H1 (cell line): ENCODE data around the gene KISS1R. TPM values are rescaled to one million over a fixed set of nuclear protein-coding genes. Genes with fewer than 3 reads are reported as not detected.
A peak's percentile ranks its signal among the peaks of the same experiment; 100 is the strongest.

ENCODE experiments used
- CTCF ChIA-PET: fragments of 300-600 bp; sonication (Branson Sonifier 250); formaldehyde crosslinking; loops from one replicate; lab custom pipeline; 2021; ENCODE audit not compliant: partially characterized antibody; lab: Charles Lee
- POLR2A ChIA-PET: fragments of 300-600 bp; sonication (Branson Sonifier 250); formaldehyde crosslinking; loops from one replicate; lab custom pipeline; 2021; ENCODE audit warnings: inconsistent platforms; ENCODE audit not compliant: partially characterized antibody; lab: Charles Lee
- DNase-seq, 2 experiments: peaks; one replicate each; pipeline versions ENCODE4 v3.0.0 to v3.0.0-alpha.2; 2010 to 2022; ENCODE audit warnings: low spot score in 2 of 2, low read depth in 1 of 2, mixed read lengths in 1 of 2
- FAIRE-seq: peaks from 2 replicates; lab custom pipeline; 2011; peaks lifted over from hg19 to GRCh38; lab: Jason Lieb, UNC
- H2AFZ ChIP-seq: 2 replicates; pipeline ENCODE4 v1.8.1; 2012; ENCODE audit warnings: low read length, inconsistent platforms
- H2AK5ac ChIP-seq: 2 replicates; pipeline ENCODE4 v1.6.1; 2013; ENCODE audit warnings: low read depth, low read length
- H2BK120ac ChIP-seq: replicated peaks from 2 replicates; pipeline ENCODE3; 2013; ENCODE audit warnings: low read depth, low read length, inconsistent platforms
- H2BK12ac ChIP-seq: 2 replicates; pipeline ENCODE4 v1.6.1; 2013; ENCODE audit warnings: low read depth, low read length
- H2BK15ac ChIP-seq: 2 replicates; pipeline ENCODE4 v1.6.1; 2013; ENCODE audit warnings: low read length
- H2BK20ac ChIP-seq: 2 replicates; pipeline ENCODE4 v1.6.1; 2013; ENCODE audit warnings: low read length
- H2BK5ac ChIP-seq: 2 replicates; pipeline ENCODE4 v1.6.1; 2013; ENCODE audit warnings: low read depth, low read length
- H3K14ac ChIP-seq: 2 replicates; pipeline ENCODE4 v1.6.1; 2013; ENCODE audit warnings: inconsistent platforms; ENCODE audit not compliant: insufficient read length
- H3K18ac ChIP-seq: 2 replicates; pipeline ENCODE4 v1.6.1; 2013; ENCODE audit warnings: low read length; ENCODE audit errors: extremely low read depth
- H3K23ac ChIP-seq: 2 replicates; pipeline ENCODE4 v1.6.1; 2013; ENCODE audit warnings: inconsistent platforms; ENCODE audit not compliant: insufficient read length
- H3K23me2 ChIP-seq: 2 replicates; pipeline ENCODE4 v1.6.1; 2013; ENCODE audit warnings: low read depth, low read length
- H3K27ac ChIP-seq: 2 replicates; pipeline ENCODE4 v1.6.1; 2011; ENCODE audit warnings: low read depth, low read length, inconsistent platforms
- H3K27me3 ChIP-seq, 4 experiments: replicated peaks in 1 of 4; 1 replicate in 1 of 4; 2 replicates in 3 of 4; pipeline versions ENCODE4 v1.6.1 to v1.8.1; 2011 to 2013; ENCODE audit warnings: low read length in 3 of 4, mild to moderate bottlenecking in 3 of 4, inconsistent platforms in 2 of 4, mixed read lengths in 2 of 4, moderate library complexity in 1 of 4; ENCODE audit not compliant: control insufficient read depth in 3 of 4, insufficient read depth in 3 of 4; ENCODE audit errors: extremely low read depth in 1 of 4
- H3K36me3 ChIP-seq, 4 experiments: 2 replicates each; pipeline versions ENCODE4 v1.6.1 to v1.8.1; 2011 to 2013; ENCODE audit warnings: mild to moderate bottlenecking in 4 of 4, low read length in 3 of 4, moderate library complexity in 2 of 4, control low read depth in 1 of 4, inconsistent platforms in 1 of 4; ENCODE audit not compliant: insufficient read depth in 4 of 4, control insufficient read depth in 2 of 4
- H3K4ac ChIP-seq: replicated peaks from 2 replicates; pipeline ENCODE3; 2013; ENCODE audit warnings: low read length, low read depth, mixed read lengths, inconsistent platforms; ENCODE audit not compliant: insufficient read length
- H3K4me1 ChIP-seq, 4 experiments: replicated peaks in 1 of 4; 1 replicate in 1 of 4; 2 replicates in 3 of 4; pipeline versions ENCODE4 v1.6.1 to v1.8.1; 2011 to 2013; ENCODE audit warnings: low read length in 3 of 4, inconsistent platforms in 2 of 4, mixed read lengths in 1 of 4; ENCODE audit not compliant: insufficient read depth in 4 of 4, control insufficient read depth in 3 of 4
- H3K4me2 ChIP-seq, 2 experiments: 2 replicates each; pipeline versions ENCODE4 v1.6.1 to v1.8.1; 2011 to 2013; ENCODE audit warnings: low read depth in 2 of 2, low read length in 2 of 2, control low read depth in 1 of 2, inconsistent platforms in 1 of 2, mild to moderate bottlenecking in 1 of 2; ENCODE audit not compliant: insufficient read depth in 1 of 2
- H3K4me3 ChIP-seq, 4 experiments: fragments of 200-600, 300-600 bp in 1 of 4; sonication (generic), shearing (Covaris generic), sonication (Bioruptor Twin) in 1 of 4; 2 replicates each; pipeline versions ENCODE4 v1.5.1 to v1.8.1; 2011 to 2016; ENCODE audit warnings: low read length in 4 of 4, low read depth in 3 of 4, control low read depth in 2 of 4, inconsistent platforms in 2 of 4, mild to moderate bottlenecking in 2 of 4, mixed read lengths in 1 of 4, moderate library complexity in 1 of 4; ENCODE audit not compliant: insufficient read depth in 2 of 4; ENCODE audit errors: extremely low read depth in 1 of 4
- H3K56ac ChIP-seq: replicated peaks from 2 replicates; pipeline ENCODE3; 2013; ENCODE audit warnings: low read depth, mild to moderate bottlenecking, mixed read lengths, low read length, inconsistent platforms; ENCODE audit not compliant: insufficient read length
- H3K79me1 ChIP-seq: 2 replicates; pipeline ENCODE4 v1.6.1; 2013; ENCODE audit warnings: low read depth, low read length, control low read depth
- H3K79me2 ChIP-seq, 2 experiments: 2 replicates each; pipeline versions ENCODE4 v1.6.1 to v1.8.1; 2012 to 2013; ENCODE audit warnings: low read length in 2 of 2, mild to moderate bottlenecking in 2 of 2, inconsistent platforms in 1 of 2; ENCODE audit not compliant: insufficient read depth in 2 of 2, control insufficient read depth in 1 of 2
- H3K9ac ChIP-seq, 4 experiments: replicated peaks in 1 of 4; 1 replicate in 1 of 4; 2 replicates in 3 of 4; pipeline versions ENCODE4 v1.6.1 to v1.8.1; 2011 to 2013; ENCODE audit warnings: low read depth in 3 of 4, low read length in 3 of 4, control low read depth in 2 of 4, mild to moderate bottlenecking in 2 of 4, moderate library complexity in 2 of 4, inconsistent platforms in 1 of 4; ENCODE audit errors: extremely low read depth in 1 of 4
- H3K9me3 ChIP-seq, 2 experiments: 2 replicates each; pipeline versions ENCODE4 v1.6.1 to v1.8.1; 2012 to 2013; ENCODE audit warnings: mild to moderate bottlenecking in 2 of 2, moderate library complexity in 2 of 2, control low read depth in 1 of 2, inconsistent platforms in 1 of 2, low read depth in 1 of 2, low read length in 1 of 2, mixed read lengths in 1 of 2; ENCODE audit not compliant: insufficient read depth in 2 of 2
- H4K20me1 ChIP-seq, 2 experiments: replicated peaks in 1 of 2; 2 replicates each; pipeline versions ENCODE3 to v1.8.1; 2011 to 2013; ENCODE audit warnings: inconsistent platforms in 2 of 2, low read length in 2 of 2, mild to moderate bottlenecking in 1 of 2; ENCODE audit not compliant: insufficient read depth in 2 of 2, control insufficient read depth in 1 of 2
- H4K5ac ChIP-seq: 2 replicates; pipeline ENCODE4 v1.6.1; 2013; ENCODE audit warnings: low read length, low read depth, mixed read lengths, inconsistent platforms; ENCODE audit not compliant: insufficient read length
- H4K8ac ChIP-seq: 2 replicates; pipeline ENCODE4 v1.8.0; 2013; ENCODE audit warnings: mild to moderate bottlenecking, moderate library complexity, low read length, inconsistent platforms; ENCODE audit not compliant: insufficient read depth; ENCODE audit errors: extremely low read depth
- H4K91ac ChIP-seq: replicated peaks from 2 replicates; pipeline ENCODE3; 2013; ENCODE audit warnings: low read length, mixed read lengths, inconsistent platforms; ENCODE audit not compliant: insufficient read length
- ASH2L ChIP-seq: fragments of 200-600, 300-600 bp; sonication (generic); IDR thresholded peaks from one replicate; pipeline ENCODE4 v1.7.1; 2017; ENCODE audit warnings: low read length
- BCL11A ChIP-seq, 2 experiments: IDR thresholded peaks; one replicate each; pipeline ENCODE4 v1.6.1; 2011; ENCODE audit warnings: low read depth in 2 of 2, low read length in 2 of 2, mild to moderate bottlenecking in 2 of 2
- CBX8 ChIP-seq: fragments of 300-800, 300-1000 bp; sonication (generic); IDR thresholded peaks from 2 replicates; pipeline ENCODE4 v1.7.1; 2016; ENCODE audit warnings: low read depth, low read length, borderline replicate concordance
- GABPA ChIP-seq: IDR thresholded peaks from 2 replicates; pipeline ENCODE4 v1.6.1; 2011; ENCODE audit warnings: mild to moderate bottlenecking, low read length, moderate library complexity, borderline replicate concordance; ENCODE audit not compliant: insufficient read depth
- SIX5 ChIP-seq: IDR thresholded peaks from 2 replicates; pipeline ENCODE4 v1.6.1; 2011; ENCODE audit warnings: mild to moderate bottlenecking, low read depth, low read length
- SP4 ChIP-seq: IDR thresholded peaks from 2 replicates; pipeline ENCODE4 v1.6.1; 2012; ENCODE audit warnings: low read length, inconsistent platforms
- WGBS, 2 experiments: shearing (Covaris generic) in 1 of 2; methylation state at CpG; one replicate each; pipeline versions ENCODE4 v1.1.6 to v1.1.7; 2013 to 2015; ENCODE audit warnings: low lambda C conversion rate in 2 of 2, mixed read lengths in 2 of 2, inconsistent platforms in 1 of 2, low coverage in 1 of 2, missing lambda C conversion rate in 1 of 2; ENCODE audit not compliant: insufficient replicate concordance in 2 of 2, insufficient coverage in 1 of 2, insufficient read length in 1 of 2; ENCODE audit errors: extremely low coverage in 1 of 2, missing lambda C conversion rate in 1 of 2; 5-methylcytosine and 5-hydroxymethylcytosine counted together
- polyA plus RNA-seq, 7 experiments: library from polyadenylated mRNA; depleted of rRNA in 3 of 7; stranded (reverse) in 5 of 7; unstranded in 2 of 7; fragments of >200 nt in 5 of 7; fragments of 200-250 nt in 2 of 7; gene quantifications; 1 replicate in 5 of 7; 2 replicates in 1 of 7; 4 replicates in 1 of 7; pipeline versions ENCODE4 v1.2.1 to v1.2.3, GENCODE V29; 2011 to 2013; ENCODE audit warnings: missing spikeins in 2 of 7, mixed read lengths in 2 of 7
- total RNA-seq: library from RNA; stranded (reverse); fragmentation: NEBNext Ultra II Directional; extraction: Animal tissue kit (Norgen Biotek cat#: 25700); gene quantifications from 2 replicates; pipeline ENCODE4 v1.2.1, GENCODE V29; 2021

Gene KISS1R
- total and polyA plus RNA-seq, 2 of the 8 experiments (the other 6 are each of a cell fraction or from before 2014, with no cell fraction given): 2.3 to 2.7 TPM

- Histone ChIP-seq H3K4me2 (no peak overlapping the region), H3K27me3 (no peaks in the 10 kb centered on the region), H2BK5ac (peak overlapping the region; percentile 77; the same call in 1 of the 2 replicates), H2AK5ac (0 out of 2 replicates have a peak overlapping the region, but pooled peaks have one; percentile 28), H4K5ac (peak overlapping the region; percentile 68), H3K4me1 (peaks cover 5 to 48% (median 23%) of the 10 kb centered on the region in 4 experiments), H3K23me2 (no peaks in the 10 kb centered on the region; the same call in 1 of the 2 replicates), H3K18ac (no peak overlapping the region; the same call in 1 of the 2 replicates), H3K9ac (no peak overlapping the region; a peak in 1 of 7 replicates)
- TF ChIP-seq BCL11A (IDR thresholded peaks at IDR 0.05; ENCODE audit: low read depth in 2 of 2, low read length in 2 of 2): no peak
- TF ChIP-seq SP4: peak; percentile 77; the same call in 1 of the 2 replicates
- no peak for TF ChIP-seq SIX5
- TF ChIP-seq GABPA: no peak
- no peak for TF ChIP-seq ASH2L
- no peak for TF ChIP-seq CBX8
- TF ChIP-seq, all 59 proteins: peak for 1
- Histone ChIP-seq H2BK12ac (no peak overlapping the region), H3K14ac (no peak overlapping the region), H2AFZ (no peak overlapping the region), H3K79me2 (peaks cover 0 to 29% of the 10 kb centered on the region in 2 experiments; a peak in 1 of 4 replicates), H3K36me3 (no peaks in the 10 kb centered on the region), H4K20me1 (peaks cover 0 to 1% of the 10 kb centered on the region in 2 experiments), H3K4ac (peak overlapping the region; percentile 7), H2BK20ac (no peak overlapping the region), H3K23ac (no peak overlapping the region), H3K79me1 (peaks cover 11% of the 10 kb centered on the region), H4K91ac (no peak overlapping the region), H3K4me3 (no peak overlapping the region), H2BK15ac (0 out of 2 replicates have a peak overlapping the region, but pooled peaks have one; percentile 88), H3K56ac (no peak overlapping the region), H4K8ac (peak overlapping the region; percentile 84), H3K9me3 (no peaks in the 10 kb centered on the region), H2BK120ac (no peak overlapping the region), H3K27ac (no peak overlapping the region)
- 82% methylated on average over 30 of the region's 43 CpGs; no CpG with 5 or more reads in 1 of the 2 experiments for WGBS, 2 experiments
- ChIA-PET CTCF (interaction anchor here (1.1 to 3.6 kb wide), 3 partner anchors 16 to 91 kb away, joined by 3 to 16 read pairs (median 9); no protein-coding TSS in a partner anchor), POLR2A (interaction anchor here (1.1 to 2.1 kb wide), 4 partner anchors 16 to 30 kb away, joined by 3 to 10 read pairs (median 3); partner anchors contain the start of gene WDR18)
- DNase-seq (no peak), FAIRE-seq (no peak)
These were observed 37.8 kb downstream of the KISS1R start for GRCh38 chr19:954672-955494.
